Heart right ventricle (tissue), 16 donors: ENCODE results near the gene CCR5. TPM values are rescaled to one million over a fixed set of nuclear protein-coding genes. Genes with fewer than 3 reads are reported as not detected.

Experiments used
- ATAC-seq, 8 donors: fragments of 200-7000 bp; cut with Tn5 transposase; one replicate each; pipeline ENCODE4 v1.9.1; 2020; ENCODE audit warnings: mild to moderate bottlenecking in 8 of 8, moderate library complexity in 8 of 8, moderate number of reproducible peaks in 1 of 8
- DNase-seq, 2 donors: peaks; one replicate each; pipeline ENCODE4 v3.0.0-alpha.2; 2020
- H3K27ac ChIP-seq, 10 donors: fragments of 200-600 bp; sonication (generic) in 2 of 10; one replicate each; pipeline versions ENCODE4 v1.5.0 to v1.8.0; 2020 to 2022; ENCODE audit warnings: mild to moderate bottlenecking in 3 of 10
- H3K27me3 ChIP-seq, 7 donors: fragments of 200-600 bp; one replicate each; pipeline ENCODE4 v1.8.0; 2021 to 2022; ENCODE audit warnings: mild to moderate bottlenecking in 2 of 7
- H3K36me3 ChIP-seq, 9 donors: fragments of 200-600 bp; sonication (generic) in 1 of 9; one replicate each; pipeline versions ENCODE4 v1.5.0 to v1.8.0; 2020 to 2022; ENCODE audit warnings: mild to moderate bottlenecking in 2 of 9
- H3K4me1 ChIP-seq, 9 donors: fragments of 200-600 bp; sonication (generic) in 1 of 9; one replicate each; pipeline versions ENCODE4 v1.5.0 to v1.8.0; 2020 to 2022; ENCODE audit warnings: mild to moderate bottlenecking in 4 of 9
- H3K4me3 ChIP-seq, 10 donors: fragments of 200-600 bp; sonication (generic) in 2 of 10; one replicate each; pipeline versions ENCODE4 v1.5.0 to v1.8.0; 2020 to 2022; ENCODE audit warnings: mild to moderate bottlenecking in 7 of 10, moderate library complexity in 2 of 10
- H3K9me3 ChIP-seq, 11 donors: fragments of 200-600 bp in 10 of 11; sonication (generic) in 2 of 11; one replicate each; pipeline versions ENCODE4 v1.5.0 to v1.8.0; 2013 to 2022; ENCODE audit warnings: mild to moderate bottlenecking in 2 of 11, control low read depth in 1 of 11, moderate library complexity in 1 of 11
- WGBS, 2 donors: extraction: QIAGEN DNeasy Blood & Tissue Kit; methylation state at CpG; one replicate each; pipeline ENCODE4 v1.1.7; 2013; ENCODE audit warnings: inconsistent platforms in 1 of 2; 5-methylcytosine and 5-hydroxymethylcytosine counted together
- intact Hi-C, 10 donors: fragments of 100-400 bp; cut with DNase I; formaldehyde crosslinking; loops; one replicate each; pipeline versions ENCODE4 v1.11.1 to v1.14.2; 2022
- polyA plus RNA-seq, 2 donors: library from polyadenylated mRNA; stranded (reverse); fragments of 200-250 nt; gene quantifications; one replicate each; pipeline ENCODE4 v1.2.3, GENCODE V29; 2013
- total RNA-seq, 10 donors: library from RNA; stranded (reverse); fragmentation: NEBNext Ultra II Directional in 3 of 10; extraction: Animal tissue kit (Norgen Biotek cat#: 25700) in 3 of 10; gene quantifications; one replicate each; pipeline versions ENCODE4 v1.2.1 to v1.2.4, GENCODE V29; 2021 to 2023
- TF ChIP-seq, protein P1 (sequence below), 9 donors: fragments of 200-600 bp; sonication (generic) in 2 of 9; IDR thresholded peaks; one replicate each; pipeline versions ENCODE4 v1.5.0 to v1.8.0; 2021 to 2022; ENCODE audit warnings: antibody characterized with exemption in 9 of 9, mild to moderate bottlenecking in 5 of 9, moderate library complexity in 1 of 9
- donor health status: Arrhythmogenic right ventricular cardiomyopathy.
- donor health status: ischemic (EF 13 %, LVEDD 7.1; RV severe dilation, severe dysfunction).
- donor health status: healthy with polysubstance abuse.
- donor health status: DM: no; HTN: yes; CAD: no.
- donor health status: DM: no; HTN: no; CAD: no.
- donor health status: ischemic (EF 25% LVEDD 6.9; RV normal size, moderate dysfunction).
- donor health status: ischemic (EF 25% LVEDD 5.7; RV mildly dilated, moderate dysfunction).
- donor health status: healthy.
- donor health status: DM: yes; HTN: yes; CAD: no.
- donor health status: Ischemic cardiomyopathy.
- donor health status: ischemic (EF 35%, LVEDD 5.7; RV mildly dilated, moderate dysfunction).
- donor health status: nonischemic (EF 11% LVEDD 7.7; RV severe dilation, severe dysfunction).
- donor health status: DM: yes; HTN: yes; CAD: no.
- donor health status: PGD.
- donor health status: ischemic (EF 29% LVEDD 5.4; RV normal size, mild dysfunction).
- donor health status: nonischemic (EF 23%, LVEDD 6.1; RV moderate dilation, normal function).

The CCR5 gene
- total and polyA plus RNA-seq, 12 donors = 0.17 to 7.2 (median 0.37) TPM

DNA sequence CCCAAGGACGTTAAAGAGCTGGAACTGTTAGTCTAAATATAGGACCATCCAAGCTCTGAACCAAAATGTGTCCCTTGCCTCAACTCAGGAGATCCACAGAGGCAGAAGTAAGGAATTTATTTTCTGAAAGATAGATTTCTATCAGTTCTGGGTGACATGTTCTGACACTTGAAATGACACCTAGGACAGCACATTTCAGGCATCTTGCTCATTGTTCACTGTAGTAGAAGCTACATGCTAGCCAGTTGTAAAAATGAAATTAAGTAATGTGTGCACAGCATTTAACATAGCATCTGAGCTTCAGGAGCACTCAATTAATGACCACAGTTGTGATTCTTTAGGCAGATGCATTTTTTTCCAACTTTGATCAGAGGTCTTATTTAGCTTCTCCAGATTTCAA lies 16.3 kb upstream of the CCR5 start:
- intact Hi-C loops = no loop called here
- 27 to 30% methylated on average over 1 of the region's 1 CpG for WGBS, 2 donors
- Histone ChIP-seq H3K27ac (peak overlapping the region in 1 of 10 donors; percentile 72), H3K36me3 (no peaks in the 10 kb centered on the region), H3K4me3 (peak overlapping the region in 2 of 10 donors; percentile 7 to 36), H3K9me3 (no peaks in the 10 kb centered on the region), H3K27me3 (peaks cover 0 to 50% (median 18%) of the 10 kb centered on the region in 7 donors), H3K4me1 (peaks cover 0 to 55% (median 0%) of the 10 kb centered on the region in 9 donors)
- TF ChIP-seq, protein P1, sequence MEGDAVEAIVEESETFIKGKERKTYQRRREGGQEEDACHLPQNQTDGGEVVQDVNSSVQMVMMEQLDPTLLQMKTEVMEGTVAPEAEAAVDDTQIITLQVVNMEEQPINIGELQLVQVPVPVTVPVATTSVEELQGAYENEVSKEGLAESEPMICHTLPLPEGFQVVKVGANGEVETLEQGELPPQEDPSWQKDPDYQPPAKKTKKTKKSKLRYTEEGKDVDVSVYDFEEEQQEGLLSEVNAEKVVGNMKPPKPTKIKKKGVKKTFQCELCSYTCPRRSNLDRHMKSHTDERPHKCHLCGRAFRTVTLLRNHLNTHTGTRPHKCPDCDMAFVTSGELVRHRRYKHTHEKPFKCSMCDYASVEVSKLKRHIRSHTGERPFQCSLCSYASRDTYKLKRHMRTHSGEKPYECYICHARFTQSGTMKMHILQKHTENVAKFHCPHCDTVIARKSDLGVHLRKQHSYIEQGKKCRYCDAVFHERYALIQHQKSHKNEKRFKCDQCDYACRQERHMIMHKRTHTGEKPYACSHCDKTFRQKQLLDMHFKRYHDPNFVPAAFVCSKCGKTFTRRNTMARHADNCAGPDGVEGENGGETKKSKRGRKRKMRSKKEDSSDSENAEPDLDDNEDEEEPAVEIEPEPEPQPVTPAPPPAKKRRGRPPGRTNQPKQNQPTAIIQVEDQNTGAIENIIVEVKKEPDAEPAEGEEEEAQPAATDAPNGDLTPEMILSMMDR (IDR thresholded peaks at IDR 0.05) = no peak
- ATAC-seq = no peak
- no peak for DNase-seq

DNA sequence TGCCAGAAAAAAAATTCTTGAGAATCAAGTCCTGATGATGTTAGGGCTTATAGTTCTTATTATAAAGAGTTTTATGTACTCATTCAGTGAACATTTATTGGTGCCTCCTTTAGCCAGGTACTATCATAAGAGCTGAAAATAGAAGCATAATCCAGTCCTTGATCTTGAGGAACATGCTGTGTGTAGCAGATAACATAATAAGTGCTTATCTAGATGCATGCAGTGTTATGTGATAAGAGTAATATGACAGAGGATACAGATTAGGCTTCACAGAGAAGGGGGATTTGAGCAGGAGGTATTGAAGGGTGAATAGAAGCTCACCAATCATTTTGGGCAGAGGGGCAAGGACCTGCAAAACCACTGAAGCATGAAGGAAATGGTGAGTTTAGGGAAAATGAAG lies 15.8 kb upstream of the CCR5 start:
- peaks cover 0 to 55% (median 0%) of the 10 kb centered on the region in 9 donors for H3K4me1 ChIP-seq
- peaks cover 0 to 50% (median 18%) of the 10 kb centered on the region in 7 donors for H3K27me3 ChIP-seq
- peak overlapping the region in 1 of 10 donors; percentile 72 for H3K27ac ChIP-seq
- no peak for DNase-seq
- no peak for ATAC-seq
- H3K9me3 ChIP-seq = no peaks in the 10 kb centered on the region
- peak overlapping the region in 1 of 10 donors; percentile 36 for H3K4me3 ChIP-seq
- intact Hi-C loops = no loop called here
- TF ChIP-seq, protein P1 (IDR thresholded peaks at IDR 0.05) = no peak
- no peaks in the 10 kb centered on the region for H3K36me3 ChIP-seq

DNA sequence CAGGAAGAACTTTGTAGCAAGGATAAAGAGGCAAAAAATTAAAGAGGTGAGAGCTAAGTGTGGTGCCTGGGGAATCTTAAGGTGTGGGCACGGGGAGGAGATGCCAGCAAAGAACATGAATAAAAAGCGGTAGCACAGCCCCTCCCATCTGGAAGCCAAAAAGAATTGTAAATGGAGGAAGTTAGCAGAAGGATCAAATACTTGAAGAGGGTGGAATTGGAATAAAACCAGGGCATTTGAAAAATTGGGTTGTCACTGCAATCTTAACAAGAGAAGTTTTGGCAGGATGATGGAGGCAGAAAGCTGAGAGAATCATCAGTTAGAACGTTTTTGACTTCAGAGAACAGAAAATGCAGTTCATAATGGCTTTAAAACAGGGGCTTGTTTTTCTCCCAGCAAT lies 14.5 kb upstream of the CCR5 start:
- Histone ChIP-seq H3K36me3 (no peaks in the 10 kb centered on the region), H3K27me3 (peaks cover 0 to 40% (median 14%) of the 10 kb centered on the region in 7 donors), H3K27ac (peak overlapping the region in 1 of 10 donors; percentile 72), H3K4me3 (peak overlapping the region in 1 of 10 donors; percentile 36), H3K4me1 (peaks cover 0 to 60% (median 0%) of the 10 kb centered on the region in 9 donors), H3K9me3 (no peaks in the 10 kb centered on the region)
- WGBS, 2 donors = 54 to 56% methylated on average over 3 of the region's 3 CpGs
- intact Hi-C loops = no loop called here
- TF ChIP-seq, protein P1 (IDR thresholded peaks at IDR 0.05) = no peak
- DNase-seq (no peak), ATAC-seq (no peak)

DNA sequence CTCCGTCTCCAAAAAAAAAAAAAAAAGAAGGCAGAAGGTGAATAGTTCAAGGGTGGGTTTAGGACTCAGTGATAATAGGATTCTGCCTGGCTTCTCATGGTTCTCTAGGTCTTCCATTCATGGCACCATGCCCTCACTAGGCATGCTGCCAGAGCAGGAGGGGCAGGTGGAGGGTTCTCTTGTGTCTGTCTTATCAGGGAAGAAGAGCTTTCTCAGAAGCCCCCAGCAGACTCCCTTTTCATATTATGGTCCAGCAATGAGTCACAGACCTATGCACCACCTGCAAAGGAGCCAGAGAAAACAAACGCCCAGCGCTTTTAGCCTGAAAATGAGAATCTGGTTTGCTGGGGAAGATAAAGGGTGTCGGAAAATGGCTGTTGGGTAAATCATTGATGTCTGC lies 13.8 kb upstream of the CCR5 start:
- 88 to 89% methylated on average over 4 of the region's 4 CpGs for WGBS, 2 donors
- TF ChIP-seq, protein P1 (IDR thresholded peaks at IDR 0.05) = no peak
- Histone ChIP-seq H3K4me3 (peak overlapping the region in 1 of 10 donors; percentile 36), H3K27ac (peak overlapping the region in 1 of 10 donors; percentile 72), H3K27me3 (peaks cover 0 to 34% (median 14%) of the 10 kb centered on the region in 7 donors), H3K36me3 (no peaks in the 10 kb centered on the region), H3K9me3 (no peaks in the 10 kb centered on the region), H3K4me1 (peaks cover 0 to 66% (median 0%) of the 10 kb centered on the region in 9 donors)
- ATAC-seq = no peak
- intact Hi-C loops = no loop called here
- no peak for DNase-seq
